Skin epidermis (tissue), 12 donors: ENCODE data around the gene URB1.

Experiments
- H3K27ac ChIP-seq, 21 experiments: fragments of 200-600 bp; sonication (generic) in 11 of 21; one replicate each; pipeline ENCODE4 v1.5.0; 2020; ENCODE audit warnings: mild to moderate bottlenecking in 3 of 21, inconsistent platforms in 2 of 21, moderate library complexity in 2 of 21
- H3K4me3 ChIP-seq, 7 experiments: fragments of 200-600 bp; sonication (generic) in 2 of 7; one replicate each; pipeline ENCODE4 v1.5.0; 2020; ENCODE audit warnings: inconsistent platforms in 2 of 7, mild to moderate bottlenecking in 2 of 7, moderate library complexity in 1 of 7

The URB1 gene

DNA sequence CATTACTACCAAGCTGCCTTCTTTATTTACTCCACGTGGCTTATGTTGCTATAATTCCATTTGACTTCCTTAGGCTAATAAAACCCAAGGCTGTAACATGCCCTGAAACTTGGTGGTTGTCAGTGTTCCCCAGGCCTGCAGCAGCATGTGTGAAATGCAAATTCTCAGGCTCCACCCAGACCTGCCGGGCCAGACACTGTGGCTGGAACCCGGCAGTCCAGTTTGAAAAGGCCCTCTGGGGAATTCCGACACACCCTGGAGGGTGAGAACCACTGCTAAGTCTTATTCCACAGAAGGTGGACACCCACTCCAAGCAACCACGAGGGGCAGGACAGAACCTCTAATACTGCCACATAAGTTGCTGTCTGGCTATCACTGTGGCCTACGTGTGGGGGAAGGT lies 41.4 kb downstream of the URB1 start:
- H3K27ac ChIP-seq = peak overlapping the region in 13 of 21 experiments; percentile 6 to 67 (median 45)
- H3K4me3 ChIP-seq = no peak overlapping the region

DNA sequence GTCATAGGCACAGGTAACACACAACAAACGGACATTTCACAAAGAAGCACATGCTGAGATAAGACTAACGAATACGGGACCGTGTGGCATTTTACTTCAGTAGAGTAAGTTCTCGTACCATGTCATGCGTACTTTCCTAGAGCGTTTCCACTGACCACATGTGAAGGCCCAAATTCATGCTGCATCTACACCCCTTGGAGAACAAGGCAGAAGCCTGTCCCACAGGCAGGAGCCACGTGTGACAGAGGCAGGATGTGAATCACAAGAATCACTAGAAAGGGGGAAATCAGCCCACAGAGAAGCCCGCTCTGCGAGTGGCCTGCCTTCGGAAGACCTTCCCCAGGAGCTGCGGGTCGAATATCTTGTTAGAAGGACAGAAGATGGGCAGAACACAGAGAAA lies 41.8 kb downstream of the URB1 start:
- H3K27ac ChIP-seq = peak overlapping the region in 10 of 21 experiments; percentile 1 to 67 (median 38)
- H3K4me3 ChIP-seq = no peak overlapping the region

DNA sequence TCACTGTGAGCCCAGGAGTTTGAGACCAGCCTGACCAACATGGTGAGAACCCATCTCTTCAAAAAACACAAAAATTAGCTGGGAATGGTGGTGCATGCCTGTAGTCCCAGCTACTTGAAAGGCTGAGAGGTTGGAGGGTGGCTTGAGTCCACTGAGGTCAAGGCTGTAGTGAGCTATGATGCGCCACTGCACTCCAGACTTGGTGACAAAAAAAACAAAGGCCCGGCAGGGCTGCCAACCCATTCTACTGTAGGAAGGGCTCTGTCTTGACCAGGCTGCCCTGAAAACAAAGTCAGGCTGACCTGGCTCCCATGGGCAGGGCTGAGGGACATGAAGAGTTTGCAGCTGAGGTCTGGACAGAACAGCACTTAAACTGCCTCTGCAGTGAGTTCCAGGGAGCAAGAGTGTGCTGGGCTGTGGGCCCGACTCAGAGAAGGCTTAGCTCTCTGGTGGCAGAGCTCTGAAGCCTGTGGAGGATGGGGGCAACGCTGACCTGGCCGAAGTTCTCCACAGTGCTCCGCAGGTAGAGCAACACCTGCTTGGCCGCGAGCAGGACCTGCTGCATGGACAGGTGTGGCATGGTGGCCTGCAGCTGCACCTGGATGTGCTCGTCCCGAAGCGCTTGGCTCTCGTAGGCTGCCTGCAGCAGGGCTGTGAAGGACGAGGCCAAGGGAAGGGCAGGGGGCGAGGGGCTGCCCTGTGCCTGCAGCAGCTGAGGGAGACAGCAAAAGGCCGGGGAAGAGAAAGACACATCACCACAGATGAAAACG lies 42.4 kb downstream of the URB1 start:
- Histone ChIP-seq H3K27ac (peak overlapping the region in 8 of 21 experiments; percentile 1 to 67 (median 50)), H3K4me3 (no peak overlapping the region)

DNA sequence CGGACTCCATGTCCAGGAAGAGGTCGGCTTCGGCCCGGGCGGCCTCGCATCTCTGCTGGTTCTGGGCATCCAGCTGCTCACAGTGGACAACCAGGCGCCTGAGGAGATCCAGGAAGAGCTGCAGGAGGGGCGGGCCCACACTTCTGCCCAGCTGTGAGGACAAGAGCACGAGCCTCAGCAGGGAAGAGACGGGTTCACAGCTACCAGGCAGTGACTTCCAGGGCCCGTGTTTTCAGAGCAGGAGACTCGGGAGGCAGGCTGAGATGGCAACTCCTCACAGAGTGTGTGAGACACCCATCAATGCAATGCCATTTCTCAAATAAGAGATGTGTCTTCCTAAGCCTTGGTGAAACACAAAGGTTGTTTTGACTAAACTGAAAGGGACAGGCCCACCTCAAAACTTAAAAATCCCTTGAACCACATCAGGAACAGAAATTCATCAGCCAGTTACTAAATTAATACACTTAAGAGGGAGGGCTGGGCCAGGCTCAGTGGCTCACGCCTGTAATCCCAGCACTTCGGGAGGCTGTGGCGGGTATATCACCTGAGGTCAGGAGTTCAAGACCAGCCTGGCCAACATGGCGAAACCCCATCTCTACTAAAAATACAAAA lies 43.4 kb downstream of the URB1 start:
- H3K27ac ChIP-seq = peak overlapping the region in 16 of 21 experiments; percentile 5 to 82 (median 56)
- H3K4me3 ChIP-seq = no peak overlapping the region

DNA sequence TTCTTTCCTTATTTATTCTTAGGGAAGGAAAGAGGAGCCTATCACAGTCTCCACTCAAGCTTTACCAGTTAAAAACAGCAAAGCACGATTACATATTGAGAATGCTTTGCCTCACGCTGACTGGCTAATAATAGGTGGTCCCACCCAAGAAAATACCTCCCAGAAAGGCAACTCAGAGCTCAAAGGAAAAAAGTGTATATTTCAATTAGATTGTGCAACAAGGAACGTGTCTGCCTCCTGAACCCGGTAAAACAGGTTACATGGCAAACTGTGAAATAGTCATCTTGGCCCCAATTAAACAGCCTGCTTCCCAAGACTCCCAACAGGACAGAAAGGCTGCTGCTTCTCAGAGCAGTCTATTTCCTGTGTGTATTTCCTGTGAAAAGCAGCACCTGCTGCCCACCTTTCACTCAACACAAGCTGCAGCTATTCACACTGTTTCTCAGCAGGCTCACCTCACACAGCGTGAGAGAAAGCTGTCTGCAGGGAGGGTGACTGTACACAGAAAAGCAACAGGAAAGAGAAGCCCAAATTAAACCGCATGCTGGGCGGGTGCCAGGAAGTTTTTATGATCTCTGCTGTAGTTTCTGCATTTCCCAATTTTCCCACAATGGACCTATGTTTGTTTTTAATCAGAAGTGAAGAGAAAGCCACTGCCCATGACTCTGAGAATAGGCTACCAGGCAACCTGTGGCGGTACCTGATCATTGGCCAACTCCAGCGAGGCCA lies 44.0 kb downstream of the URB1 start:
- H3K4me3 ChIP-seq = no peak overlapping the region
- H3K27ac ChIP-seq = peak overlapping the region in 18 of 21 experiments; percentile 5 to 82 (median 60)

DNA sequence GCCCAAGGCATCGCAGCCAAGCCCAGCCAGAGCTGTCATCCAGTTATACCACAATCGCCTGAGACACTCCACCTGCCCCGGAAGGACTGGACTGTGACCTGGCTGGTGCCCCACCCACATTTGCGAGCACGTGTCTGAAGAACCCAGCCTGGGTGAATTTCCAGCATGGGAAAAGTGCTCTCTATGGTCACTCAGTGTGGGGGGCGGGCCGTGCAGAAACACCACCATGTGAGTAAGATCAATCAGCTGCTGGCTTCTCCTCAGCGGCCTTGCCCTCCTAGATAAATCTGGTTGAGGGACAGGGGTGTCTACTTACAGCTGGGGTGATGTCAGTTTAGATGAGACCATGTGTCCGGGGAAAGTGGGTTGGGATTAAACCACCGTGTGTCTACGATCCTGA lies 44.8 kb downstream of the URB1 start:
- peak overlapping the region in 18 of 21 experiments; percentile 5 to 82 (median 60) for H3K27ac ChIP-seq
- no peak overlapping the region for H3K4me3 ChIP-seq

DNA sequence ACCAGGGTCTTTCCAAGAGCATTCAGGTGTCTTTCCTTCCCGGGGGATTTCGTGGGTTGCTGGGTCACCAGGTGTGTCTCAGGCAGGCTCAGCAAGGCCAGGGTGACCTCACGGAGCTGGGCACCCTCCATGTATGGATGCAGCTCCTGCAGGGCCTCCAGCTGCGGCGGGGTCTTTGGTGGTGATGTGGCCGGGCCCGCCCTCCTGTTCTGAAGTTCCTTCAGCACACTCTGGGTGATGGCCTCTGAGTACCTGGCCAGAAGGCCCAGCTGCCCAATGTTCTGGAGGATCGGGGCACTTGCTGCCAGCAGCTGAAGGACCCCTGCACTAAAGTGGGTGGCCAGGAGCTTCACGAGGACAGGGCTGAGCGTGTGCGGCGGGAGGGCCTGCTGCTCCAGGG lies 45.5 kb downstream of the URB1 start:
- H3K27ac ChIP-seq = peak overlapping the region in 10 of 21 experiments; percentile 5 to 82 (median 63)
- no peak overlapping the region for H3K4me3 ChIP-seq

DNA sequence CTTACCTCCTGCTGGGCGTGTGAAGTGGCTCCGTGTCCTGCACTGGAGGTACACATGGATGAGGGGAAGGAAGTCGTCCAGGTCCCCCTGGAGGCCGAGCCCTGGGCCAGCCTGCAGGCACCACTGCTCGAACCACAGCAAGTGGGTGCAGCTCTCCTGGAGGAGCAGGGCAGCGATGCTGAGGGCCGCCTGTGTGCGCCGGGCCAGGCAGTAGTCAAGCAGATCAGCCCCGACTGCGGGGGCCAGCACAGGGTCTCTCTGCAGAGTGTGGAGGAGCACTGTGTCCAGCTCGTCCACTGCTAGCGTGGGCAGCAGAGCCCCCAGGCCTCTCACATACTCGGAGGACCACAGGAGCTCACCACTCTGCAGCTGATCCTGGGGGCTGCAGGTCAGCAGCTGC lies 45.9 kb downstream of the URB1 start:
- Histone ChIP-seq H3K4me3 (no peak overlapping the region), H3K27ac (peak overlapping the region in 2 of 21 experiments; percentile 60 to 70)

DNA sequence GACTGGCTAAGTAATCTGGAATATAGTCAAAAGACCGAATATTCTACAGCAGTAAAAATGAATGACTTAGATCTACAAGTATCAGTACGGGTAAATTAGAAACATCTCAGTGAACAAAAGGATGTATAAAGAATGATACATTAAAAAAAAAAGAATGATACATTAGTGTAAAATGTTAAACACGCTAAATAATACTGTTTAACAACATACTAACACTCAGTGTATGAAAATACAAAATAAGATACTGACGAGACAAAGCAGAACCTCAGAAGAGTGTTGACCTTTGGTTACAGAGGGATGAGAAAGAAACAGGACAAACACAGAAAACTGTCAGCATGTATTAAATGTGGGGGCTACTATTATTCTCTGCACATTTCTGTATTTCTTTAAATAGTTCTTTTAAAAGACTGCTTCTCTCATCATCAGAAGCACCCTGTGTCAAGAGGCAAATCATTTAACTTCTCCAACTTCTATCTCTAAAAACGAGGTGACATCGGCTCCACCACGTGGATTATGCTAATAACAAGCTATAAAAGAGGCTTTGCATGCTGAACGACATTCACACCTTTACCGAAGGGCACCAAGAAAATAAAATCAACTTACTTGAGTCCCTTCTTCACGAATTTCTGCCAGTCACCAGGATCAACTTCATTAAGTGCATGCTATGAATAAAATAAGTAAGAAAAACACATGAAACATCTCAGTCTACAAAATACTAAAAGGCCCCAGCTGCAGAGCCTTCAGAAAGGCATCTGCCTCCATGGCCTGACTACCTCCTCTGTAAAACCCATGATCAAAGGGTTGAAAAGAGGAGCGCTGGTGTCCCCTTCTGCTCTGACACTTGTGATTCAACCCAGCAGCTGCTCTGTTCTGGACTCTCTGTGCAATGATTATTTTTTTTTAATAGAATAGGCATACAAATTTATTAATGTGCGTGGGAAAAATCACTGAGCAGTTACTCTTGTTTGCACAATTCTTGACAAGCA lies 51.7 kb downstream of the URB1 start:
- H3K27ac ChIP-seq = no peak overlapping the region

DNA sequence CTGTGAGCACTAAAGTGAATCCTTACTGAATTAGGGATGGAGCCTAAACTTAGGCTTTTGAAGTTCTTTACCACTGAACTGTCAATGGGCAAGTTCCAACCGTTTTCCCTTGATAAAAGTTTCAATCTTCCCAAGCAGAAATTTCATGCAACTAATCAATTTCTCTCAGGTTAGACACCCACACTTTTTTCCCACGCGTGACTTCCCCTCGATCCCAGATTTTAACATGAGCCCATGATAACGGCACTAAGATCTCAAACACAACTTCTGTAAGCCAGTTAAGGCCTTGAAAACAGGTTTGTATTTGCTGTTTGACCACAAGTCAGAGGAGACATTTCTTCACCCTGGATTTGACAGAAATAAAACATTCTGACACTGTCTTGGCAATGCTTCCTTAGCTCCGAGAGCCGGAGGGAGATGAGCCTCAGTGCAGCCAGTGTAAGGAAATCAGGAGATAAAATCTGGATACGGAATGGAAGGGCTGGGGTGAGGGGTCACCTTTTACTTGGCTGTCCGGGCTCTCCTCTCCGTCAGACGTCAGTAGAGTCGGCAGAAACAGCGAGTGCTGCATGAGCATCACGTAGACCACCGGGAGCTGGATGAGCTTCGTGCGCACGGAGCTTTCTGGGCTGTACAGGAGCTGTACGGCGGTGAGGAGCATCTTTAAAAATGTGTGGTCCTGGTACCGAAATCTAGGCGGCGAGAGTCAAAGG lies 54.4 kb downstream of the URB1 start:
- H3K4me3 ChIP-seq = no peak overlapping the region
- H3K27ac ChIP-seq = no peak overlapping the region

More for the DNA sequence above, 51.7 kb downstream of the URB1 start:
- no peak overlapping the region for H3K4me3 ChIP-seq

DNA sequence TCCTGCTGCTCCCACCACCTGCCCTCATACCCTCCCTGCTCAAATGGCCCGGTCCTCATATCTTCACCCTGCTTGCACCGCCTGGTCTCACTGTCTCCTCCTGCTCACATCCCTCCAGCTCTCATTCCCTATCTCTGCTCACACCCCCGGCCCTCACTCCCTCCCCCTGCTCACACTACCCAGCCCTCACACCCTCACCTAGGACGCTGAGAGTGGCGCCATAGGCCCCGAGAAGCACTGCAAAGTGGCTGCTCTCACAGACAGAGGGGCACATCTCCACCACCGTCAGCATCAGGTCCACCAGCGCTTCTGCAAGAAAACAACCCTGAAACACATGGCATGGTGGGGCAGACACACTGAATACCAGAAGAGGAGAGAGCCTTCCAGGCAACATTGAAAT lies 55.6 kb downstream of the URB1 start:
- peak overlapping the region in 2 of 21 experiments; percentile 41 to 58 for H3K27ac ChIP-seq
- H3K4me3 ChIP-seq = no peak overlapping the region

DNA sequence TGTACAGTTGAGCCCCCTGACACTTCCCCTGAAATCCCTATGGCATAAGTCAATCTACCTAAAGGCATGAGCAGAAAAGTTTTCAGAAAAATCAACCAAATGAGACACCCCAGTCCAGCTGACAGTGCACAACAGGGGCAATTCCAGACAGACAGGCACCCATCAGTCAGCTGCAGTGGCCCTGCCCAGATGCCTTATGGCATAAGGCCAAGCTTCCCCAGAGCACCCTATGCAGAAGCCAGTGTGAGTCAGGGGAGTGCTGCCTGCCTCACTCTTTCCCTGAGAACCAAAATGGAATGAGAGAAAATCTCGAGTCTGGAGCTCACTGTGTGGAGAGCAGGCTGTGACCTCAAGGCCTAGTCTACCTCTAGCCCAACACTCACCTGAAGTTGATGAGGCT lies 56.1 kb downstream of the URB1 start:
- peak overlapping the region in 3 of 21 experiments; percentile 7 to 58 (median 41) for H3K27ac ChIP-seq
- no peak overlapping the region for H3K4me3 ChIP-seq

DNA sequence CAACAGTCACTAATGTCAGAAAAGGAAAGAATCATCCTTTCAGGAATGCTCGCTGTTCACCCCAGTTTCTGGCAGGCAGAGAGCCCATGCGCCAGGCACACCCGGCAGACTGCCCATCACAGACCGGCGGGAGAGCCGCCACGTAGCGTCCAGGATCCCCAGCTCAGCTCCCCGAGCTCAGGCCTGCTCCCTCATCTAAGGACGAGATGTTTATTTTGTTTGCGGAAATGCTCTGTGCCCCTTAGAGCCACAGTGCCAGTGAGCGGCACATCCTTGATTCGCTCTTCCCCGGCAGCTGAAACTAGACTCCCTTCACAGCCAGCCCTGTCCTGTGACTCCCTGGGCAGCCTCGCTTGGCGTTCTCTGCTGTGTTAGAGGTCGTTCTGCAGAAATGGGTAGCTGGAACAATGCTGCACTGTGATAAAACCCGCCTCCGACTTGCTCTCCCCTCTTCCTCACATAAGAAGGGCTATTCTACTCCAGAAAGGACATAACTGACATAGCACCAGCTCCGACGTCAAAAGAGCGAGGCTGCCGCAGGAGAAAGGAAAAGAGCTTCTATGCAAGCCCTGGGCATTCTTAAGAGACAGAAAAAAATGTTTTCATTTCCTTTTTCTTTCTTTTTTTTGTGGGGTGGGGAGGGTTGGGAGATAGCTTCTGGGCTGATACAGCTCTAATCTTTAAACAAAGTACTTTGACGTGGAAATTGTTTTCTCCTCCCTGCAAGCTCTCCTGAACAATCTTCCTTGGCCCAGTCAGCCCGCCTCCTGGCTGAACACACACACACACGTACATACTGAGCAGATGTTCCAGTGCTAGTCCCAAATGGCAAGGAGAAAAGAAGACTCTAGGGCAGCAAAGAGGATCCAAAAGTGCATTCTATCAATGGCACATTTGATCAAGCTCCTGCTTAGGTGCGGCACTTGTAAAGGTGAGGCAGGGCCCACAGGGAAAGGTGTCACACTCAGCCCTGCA lies 56.9 kb downstream of the URB1 start:
- peak overlapping the region in 8 of 21 experiments; percentile 7 to 58 (median 22) for H3K27ac ChIP-seq
- no peak overlapping the region for H3K4me3 ChIP-seq

DNA sequence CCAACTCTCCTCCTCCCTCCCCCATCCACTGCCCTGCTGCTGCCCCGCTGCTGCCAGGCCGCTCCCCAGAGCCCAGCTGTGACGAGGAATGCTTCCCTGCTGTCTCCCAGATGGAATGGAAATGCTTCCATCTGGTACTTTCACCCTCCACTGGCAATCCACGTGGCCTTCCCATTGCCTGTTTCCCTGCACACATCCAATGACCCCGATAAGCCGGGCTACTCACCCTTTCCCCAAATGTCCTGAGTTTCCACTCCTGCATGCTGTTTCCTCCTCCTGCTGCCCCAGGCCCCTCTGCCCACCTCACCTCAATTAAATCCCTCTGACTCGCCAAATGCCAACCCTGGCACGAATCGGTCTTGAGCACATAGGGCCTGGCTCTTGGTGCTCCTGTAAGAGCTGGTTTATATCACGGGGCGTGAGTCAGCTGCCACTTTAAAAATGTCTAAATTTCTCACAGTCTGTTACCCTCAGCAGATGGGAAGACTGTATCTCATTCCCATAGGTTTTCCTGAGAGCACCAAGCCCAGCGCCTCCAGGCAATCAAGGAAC lies 57.8 kb downstream of the URB1 start:
- peak overlapping the region in 5 of 21 experiments; percentile 11 to 58 (median 18) for H3K27ac ChIP-seq
- no peak overlapping the region for H3K4me3 ChIP-seq

DNA sequence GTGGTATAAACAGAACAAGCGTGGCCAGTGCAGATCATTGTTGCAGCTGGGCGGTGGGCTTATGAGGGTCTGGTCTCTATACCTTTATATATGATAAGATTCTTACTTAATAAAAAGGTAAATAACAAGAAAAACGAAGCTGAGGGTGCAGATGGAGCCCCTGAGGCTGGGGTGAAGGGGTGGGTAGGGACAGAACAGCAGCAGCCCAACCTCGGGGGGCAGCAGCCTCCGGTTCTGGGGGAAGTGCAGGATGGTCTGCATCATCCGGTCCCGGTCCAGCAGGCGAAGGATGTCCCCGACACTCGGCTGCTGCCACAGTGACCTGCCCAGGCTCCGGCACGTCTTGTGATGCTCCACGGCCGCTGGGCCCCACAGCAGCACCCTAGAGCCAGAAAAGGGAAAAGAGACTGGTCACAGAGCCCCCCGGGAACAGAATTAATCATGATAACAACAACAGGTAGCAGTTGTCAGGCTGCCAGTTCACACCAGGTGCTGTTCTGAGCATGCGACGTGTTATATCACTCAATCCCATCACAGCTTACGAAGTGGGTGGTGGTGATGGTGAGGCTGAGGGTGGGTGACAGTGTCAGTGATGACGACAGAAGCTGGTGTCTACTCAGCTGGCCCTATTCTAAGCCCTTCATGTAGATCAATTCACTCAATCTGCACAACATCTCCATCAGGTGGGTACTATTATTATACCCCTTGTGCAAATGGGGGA lies 58.7 kb downstream of the URB1 start:
- Histone ChIP-seq H3K27ac (no peak overlapping the region), H3K4me3 (no peak overlapping the region)

DNA sequence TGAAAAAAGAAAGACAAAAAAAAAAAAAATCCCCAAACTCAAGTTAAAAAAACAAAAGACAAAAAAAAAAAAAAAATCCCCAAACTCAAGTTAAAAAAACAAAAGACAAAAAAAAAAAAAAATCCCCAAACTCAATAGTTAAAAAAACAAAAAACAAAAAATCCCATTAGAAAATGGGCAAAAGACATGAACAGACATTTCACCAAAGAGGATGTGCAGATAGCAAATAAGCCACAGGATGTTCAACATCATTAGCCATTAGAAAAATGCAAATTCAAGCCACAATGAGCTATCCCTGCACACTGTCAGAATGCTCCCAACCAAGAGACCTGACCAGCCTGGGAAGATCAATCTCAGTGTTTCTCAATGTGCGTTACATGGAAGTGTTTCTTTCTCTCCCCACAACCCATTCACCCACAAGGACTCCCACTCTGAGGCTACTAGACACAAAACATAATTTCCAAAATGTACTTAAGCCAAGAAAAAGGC lies 60.3 kb downstream of the URB1 start:
- no peak overlapping the region for H3K27ac ChIP-seq
- no peak overlapping the region for H3K4me3 ChIP-seq
